ENCODE measurements around the gene FAM111B. TPM values are rescaled to one million over a fixed set of nuclear protein-coding genes. Genes with fewer than 3 reads are reported as not detected.
"Not testable (repeated sequence)": the region's sequence is repeated elsewhere in the genome, so short reads cannot be mapped to it uniquely, and the experiment has no call there.

Gene FAM111B, protein sequence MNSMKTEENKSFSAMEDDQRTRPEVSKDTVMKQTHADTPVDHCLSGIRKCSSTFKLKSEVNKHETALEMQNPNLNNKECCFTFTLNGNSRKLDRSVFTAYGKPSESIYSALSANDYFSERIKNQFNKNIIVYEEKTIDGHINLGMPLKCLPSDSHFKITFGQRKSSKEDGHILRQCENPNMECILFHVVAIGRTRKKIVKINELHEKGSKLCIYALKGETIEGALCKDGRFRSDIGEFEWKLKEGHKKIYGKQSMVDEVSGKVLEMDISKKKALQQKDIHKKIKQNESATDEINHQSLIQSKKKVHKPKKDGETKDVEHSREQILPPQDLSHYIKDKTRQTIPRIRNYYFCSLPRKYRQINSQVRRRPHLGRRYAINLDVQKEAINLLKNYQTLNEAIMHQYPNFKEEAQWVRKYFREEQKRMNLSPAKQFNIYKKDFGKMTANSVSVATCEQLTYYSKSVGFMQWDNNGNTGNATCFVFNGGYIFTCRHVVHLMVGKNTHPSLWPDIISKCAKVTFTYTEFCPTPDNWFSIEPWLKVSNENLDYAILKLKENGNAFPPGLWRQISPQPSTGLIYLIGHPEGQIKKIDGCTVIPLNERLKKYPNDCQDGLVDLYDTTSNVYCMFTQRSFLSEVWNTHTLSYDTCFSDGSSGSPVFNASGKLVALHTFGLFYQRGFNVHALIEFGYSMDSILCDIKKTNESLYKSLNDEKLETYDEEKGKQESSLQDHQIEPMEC
- total RNA-seq: 1 to 10 TPM in 2 of 10 donors, under 1 TPM in 6, not detected in 2; 0.11 to 3.1 (median 0.30) TPM
- polyA plus RNA-seq: under 1 TPM; 0.12 to 0.22 TPM
- long read RNA-seq, donor 1: 0 reads
- long read RNA-seq, donor 2: 0 reads
- long read RNA-seq, donor 3: 0 reads

DNA sequence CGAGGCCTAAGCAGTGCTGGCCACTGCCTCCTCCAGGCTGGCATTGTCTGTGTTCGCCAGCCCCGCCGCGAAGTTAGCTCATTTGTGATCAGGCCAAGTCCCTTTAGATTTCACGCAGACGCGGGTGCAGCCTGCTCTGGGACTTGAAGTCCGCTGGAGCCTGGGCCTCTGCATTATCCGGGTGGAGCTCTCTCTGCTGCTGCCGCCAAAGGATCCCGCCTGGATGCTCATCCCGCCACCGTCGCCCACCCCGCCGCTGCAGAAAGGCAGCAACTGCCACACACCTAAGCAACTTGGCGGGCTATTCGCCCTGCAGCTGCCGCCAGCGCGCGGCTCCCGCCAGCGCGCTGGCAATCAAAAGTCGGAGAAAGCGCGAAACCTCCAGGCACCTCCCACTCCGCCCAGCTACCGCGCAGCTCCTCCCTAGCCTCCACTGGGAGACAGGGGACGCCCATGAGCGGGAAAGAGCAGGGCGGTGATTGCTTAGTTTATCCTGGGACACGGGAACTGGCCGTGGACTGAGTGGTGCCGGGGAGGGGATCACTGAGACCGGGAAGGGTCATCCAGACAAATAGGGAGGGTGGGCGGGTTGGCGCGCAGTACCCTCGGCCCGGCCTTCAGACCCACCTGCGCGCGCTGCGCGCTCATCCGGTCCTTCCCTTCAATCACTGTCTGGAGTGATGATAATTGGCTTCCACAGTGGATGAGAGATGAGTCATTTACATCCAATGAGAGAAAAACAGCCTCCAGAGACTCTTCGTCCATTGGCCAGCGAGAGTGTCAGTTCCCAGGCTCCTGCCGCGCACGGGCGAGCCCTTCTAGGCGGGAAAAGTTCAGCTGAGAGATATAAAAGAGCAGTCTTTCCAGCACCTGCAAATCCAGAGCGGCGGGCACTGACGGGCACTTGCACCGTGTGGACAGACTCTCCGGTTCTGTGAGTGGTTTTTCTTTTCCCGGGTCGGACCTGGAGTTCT is at the start of gene FAM111B:
TSS of gene FAM111B (plus strand) at position 875 of the 974 bp plus-strand sequence. CDS start 2,389 bp downstream, outside the sequence.
- H3K36me3 ChIP-seq: no peaks in the 10 kb centered on the region
- intact Hi-C loops (cut with DNase I): loop anchor here in 3 of 10 donors (2.0 to 5.0 kb wide), 2 partner anchors 36 kb away; partner anchors contain the start of gene FAM111A (in 3 of the 3)
- TF ChIP-seq, protein P1, sequence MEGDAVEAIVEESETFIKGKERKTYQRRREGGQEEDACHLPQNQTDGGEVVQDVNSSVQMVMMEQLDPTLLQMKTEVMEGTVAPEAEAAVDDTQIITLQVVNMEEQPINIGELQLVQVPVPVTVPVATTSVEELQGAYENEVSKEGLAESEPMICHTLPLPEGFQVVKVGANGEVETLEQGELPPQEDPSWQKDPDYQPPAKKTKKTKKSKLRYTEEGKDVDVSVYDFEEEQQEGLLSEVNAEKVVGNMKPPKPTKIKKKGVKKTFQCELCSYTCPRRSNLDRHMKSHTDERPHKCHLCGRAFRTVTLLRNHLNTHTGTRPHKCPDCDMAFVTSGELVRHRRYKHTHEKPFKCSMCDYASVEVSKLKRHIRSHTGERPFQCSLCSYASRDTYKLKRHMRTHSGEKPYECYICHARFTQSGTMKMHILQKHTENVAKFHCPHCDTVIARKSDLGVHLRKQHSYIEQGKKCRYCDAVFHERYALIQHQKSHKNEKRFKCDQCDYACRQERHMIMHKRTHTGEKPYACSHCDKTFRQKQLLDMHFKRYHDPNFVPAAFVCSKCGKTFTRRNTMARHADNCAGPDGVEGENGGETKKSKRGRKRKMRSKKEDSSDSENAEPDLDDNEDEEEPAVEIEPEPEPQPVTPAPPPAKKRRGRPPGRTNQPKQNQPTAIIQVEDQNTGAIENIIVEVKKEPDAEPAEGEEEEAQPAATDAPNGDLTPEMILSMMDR (IDR thresholded peaks at IDR 0.05): peak in 3 of 9 donors; percentile 21 to 31 (median 24)
- H3K4me3 ChIP-seq: peak within 1 kb of the TSS; percentile 1 to 74 (median 58)
- peak within 1 kb of the TSS in 2 of 10 donors; percentile 31 to 45 for H3K27ac ChIP-seq
- no peaks in the 10 kb centered on the region for H3K9me3 ChIP-seq
- 1% methylated on average over 64 of the region's 64 CpGs for WGBS, 2 donors
- ATAC-seq (peak; percentile 92 to 98 (median 96)), DNase-seq (peak; percentile 74 to 90)
- peaks cover 0 to 39% (median 18%) of the 10 kb centered on the region in 7 donors for H3K27me3 ChIP-seq
- peaks cover 0 to 25% (median 7%) of the 10 kb centered on the region in 9 donors for H3K4me1 ChIP-seq

DNA sequence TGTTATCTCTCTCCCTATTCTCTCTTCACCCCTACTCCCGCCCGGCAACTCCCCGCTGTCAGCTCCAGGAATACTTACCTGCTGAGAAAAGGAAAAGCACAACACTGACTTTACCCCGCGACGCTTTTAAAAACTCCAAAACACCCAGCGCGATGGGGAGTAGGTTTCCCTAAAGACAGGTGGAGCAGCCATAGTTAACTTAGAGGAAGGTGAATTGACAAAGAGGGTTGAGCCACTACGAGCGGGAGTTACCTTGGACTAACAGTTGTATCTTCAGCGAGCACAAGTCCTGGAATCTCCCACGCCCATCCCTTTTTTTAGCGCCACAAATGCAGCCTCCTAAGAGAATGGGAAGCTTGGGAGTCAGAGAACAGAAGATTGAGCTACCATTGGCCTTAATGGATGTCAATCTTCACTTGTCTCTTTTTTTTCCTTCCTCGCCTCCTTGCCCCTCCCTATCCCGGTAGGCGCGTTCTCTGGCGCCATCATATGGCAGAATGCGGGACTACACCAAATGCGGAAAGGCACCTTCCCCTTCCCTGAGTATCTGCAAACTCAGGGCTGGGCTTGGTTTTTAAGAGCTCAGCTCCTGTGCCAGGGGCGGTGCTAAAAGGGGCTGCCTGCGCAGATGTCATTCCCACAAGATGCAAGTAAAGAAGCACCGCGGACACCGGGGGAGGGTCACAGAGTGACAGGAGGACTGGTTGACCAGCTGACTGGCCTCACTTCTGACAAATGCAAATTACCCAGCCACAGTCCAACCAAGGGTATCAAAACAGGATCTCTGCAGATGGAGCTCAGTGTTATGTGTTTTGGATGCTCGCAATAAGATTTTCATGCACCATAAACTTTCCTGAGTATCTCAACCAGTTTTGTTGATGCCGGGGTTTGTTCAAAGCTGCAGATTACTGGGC is 48.7 kb upstream of the FAM111B start:
- H3K4me3 ChIP-seq: peak overlapping the region in 6 of 10 donors; percentile 10 to 42 (median 29)
- not testable (repeated sequence) for H3K9me3 ChIP-seq, H3K36me3 ChIP-seq, H3K27ac ChIP-seq, H3K4me1 ChIP-seq
- ATAC-seq (peak; percentile 44 to 94 (median 81)), DNase-seq (peak; percentile 48 to 71)
- 7 to 9% methylated on average over 27 of the region's 27 CpGs for WGBS, 2 donors
- H3K27me3 ChIP-seq: peaks cover 0 to 78% (median 45%) of the 10 kb centered on the region in 7 donors
- intact Hi-C loops (cut with DNase I): loop anchor here in 5 of 10 donors (10.0 kb wide), 4 partner anchors 76 to 404 kb away; no protein-coding TSS in a partner anchor
- TF ChIP-seq, protein P1 (IDR thresholded peaks at IDR 0.05): peak; percentile 37 to 78 (median 64)

GRCh38 chr11:59060096-59060495 is 46.9 kb upstream of the FAM111B start:
- H3K36me3 ChIP-seq; H3K9me3 ChIP-seq; intact Hi-C loops (cut with DNase I); DNase-seq; H3K4me3 ChIP-seq; H3K27ac ChIP-seq; H3K4me1 ChIP-seq; ATAC-seq: not testable (repeated sequence)
- WGBS, 2 donors: 61 to 63% methylated on average over 3 of the region's 3 CpGs
- H3K27me3 ChIP-seq: peaks cover 0 to 95% (median 53%) of the 10 kb centered on the region in 7 donors
